ENCODE results near the gene S100A10.

Gene S100A10

DNA sequence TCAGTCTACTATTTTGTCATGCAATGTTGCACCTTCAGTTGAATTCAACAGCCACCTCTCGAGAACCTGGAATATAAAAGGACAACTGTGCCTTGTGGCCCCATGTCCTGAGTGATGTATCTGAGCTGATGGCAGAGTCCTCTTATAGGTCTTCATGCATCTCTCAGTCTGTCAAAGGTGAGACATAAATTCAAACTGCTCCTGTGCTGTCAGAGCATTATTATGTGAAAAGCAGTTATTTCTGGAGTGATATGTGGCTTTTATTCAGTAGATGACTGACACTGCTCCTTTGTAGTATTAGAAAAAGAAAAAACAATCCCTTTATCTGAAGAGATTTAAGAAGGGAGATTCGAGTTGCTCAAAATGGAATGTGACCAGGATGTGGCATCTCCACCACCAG, 8.4 kb downstream of the S100A10 start:
- ATAC-seq (ENCODE audit: low read depth) = no peak
- Histone ChIP-seq H3K4me3 (ENCODE audit: severe bottlenecking) (no peak overlapping the region), H3K27ac (ENCODE audit: poor library complexity, severe bottlenecking) (peak overlapping the region; percentile 100), H3K9me3 (ENCODE audit: severe bottlenecking) (no peaks in the 10 kb centered on the region), H3K36me3 (ENCODE audit: low read depth) (peaks cover 91% of the 10 kb centered on the region), H3K27me3 (ENCODE audit: insufficient read depth, poor library complexity, severe bottlenecking) (no peaks in the 10 kb centered on the region), H3K4me1 (ENCODE audit: insufficient read depth, poor library complexity, severe bottlenecking) (peaks cover 62% of the 10 kb centered on the region)
- TF ChIP-seq, protein P1, sequence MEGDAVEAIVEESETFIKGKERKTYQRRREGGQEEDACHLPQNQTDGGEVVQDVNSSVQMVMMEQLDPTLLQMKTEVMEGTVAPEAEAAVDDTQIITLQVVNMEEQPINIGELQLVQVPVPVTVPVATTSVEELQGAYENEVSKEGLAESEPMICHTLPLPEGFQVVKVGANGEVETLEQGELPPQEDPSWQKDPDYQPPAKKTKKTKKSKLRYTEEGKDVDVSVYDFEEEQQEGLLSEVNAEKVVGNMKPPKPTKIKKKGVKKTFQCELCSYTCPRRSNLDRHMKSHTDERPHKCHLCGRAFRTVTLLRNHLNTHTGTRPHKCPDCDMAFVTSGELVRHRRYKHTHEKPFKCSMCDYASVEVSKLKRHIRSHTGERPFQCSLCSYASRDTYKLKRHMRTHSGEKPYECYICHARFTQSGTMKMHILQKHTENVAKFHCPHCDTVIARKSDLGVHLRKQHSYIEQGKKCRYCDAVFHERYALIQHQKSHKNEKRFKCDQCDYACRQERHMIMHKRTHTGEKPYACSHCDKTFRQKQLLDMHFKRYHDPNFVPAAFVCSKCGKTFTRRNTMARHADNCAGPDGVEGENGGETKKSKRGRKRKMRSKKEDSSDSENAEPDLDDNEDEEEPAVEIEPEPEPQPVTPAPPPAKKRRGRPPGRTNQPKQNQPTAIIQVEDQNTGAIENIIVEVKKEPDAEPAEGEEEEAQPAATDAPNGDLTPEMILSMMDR (IDR thresholded peaks at IDR 0.05; ENCODE audit: poor library complexity, severe bottlenecking) = no peak
- no peak for DNase-seq (ENCODE audit: low spot score)

DNA sequence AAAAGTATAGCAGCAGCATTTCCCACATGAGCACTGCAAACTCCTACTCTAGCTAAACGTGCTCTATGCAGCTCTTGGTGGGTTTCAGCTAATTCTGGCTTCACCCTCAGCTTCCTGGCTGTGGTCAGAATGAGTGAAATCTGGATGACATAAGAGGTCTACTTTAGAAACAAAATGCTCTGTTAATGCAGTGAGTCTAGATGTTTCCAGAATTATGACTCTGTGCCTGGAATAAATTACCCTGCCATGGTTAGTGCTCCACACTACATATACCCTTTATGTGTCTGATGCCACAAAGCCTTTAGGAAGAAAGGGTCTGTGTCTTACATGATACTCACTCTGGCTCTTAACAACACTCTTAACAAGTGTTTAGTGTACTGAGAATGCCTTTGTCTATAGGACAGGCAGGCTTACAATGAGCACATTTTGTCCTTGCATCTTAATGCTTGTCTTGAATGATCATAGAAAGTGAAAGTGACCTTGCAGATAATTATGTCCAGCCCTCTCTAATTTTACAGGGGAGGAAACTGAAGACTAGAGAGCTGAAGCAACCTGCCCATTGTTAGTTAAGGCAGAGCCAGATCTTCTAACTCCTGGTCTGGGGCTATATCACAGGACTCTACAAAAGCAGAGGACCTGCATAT, 9.2 kb downstream of the S100A10 start:
- no peak for DNase-seq (ENCODE audit: low spot score)
- Histone ChIP-seq H3K9me3 (ENCODE audit: severe bottlenecking) (no peaks in the 10 kb centered on the region), H3K27ac (ENCODE audit: poor library complexity, severe bottlenecking) (peak overlapping the region; percentile 100), H3K4me1 (ENCODE audit: insufficient read depth, poor library complexity, severe bottlenecking) (peaks cover 55% of the 10 kb centered on the region), H3K4me3 (ENCODE audit: severe bottlenecking) (no peak overlapping the region), H3K36me3 (ENCODE audit: low read depth) (peaks cover 85% of the 10 kb centered on the region), H3K27me3 (ENCODE audit: insufficient read depth, poor library complexity, severe bottlenecking) (no peaks in the 10 kb centered on the region)
- no peak for ATAC-seq (ENCODE audit: low read depth)
- TF ChIP-seq, protein P1 (IDR thresholded peaks at IDR 0.05; ENCODE audit: poor library complexity, severe bottlenecking) = no peak

DNA sequence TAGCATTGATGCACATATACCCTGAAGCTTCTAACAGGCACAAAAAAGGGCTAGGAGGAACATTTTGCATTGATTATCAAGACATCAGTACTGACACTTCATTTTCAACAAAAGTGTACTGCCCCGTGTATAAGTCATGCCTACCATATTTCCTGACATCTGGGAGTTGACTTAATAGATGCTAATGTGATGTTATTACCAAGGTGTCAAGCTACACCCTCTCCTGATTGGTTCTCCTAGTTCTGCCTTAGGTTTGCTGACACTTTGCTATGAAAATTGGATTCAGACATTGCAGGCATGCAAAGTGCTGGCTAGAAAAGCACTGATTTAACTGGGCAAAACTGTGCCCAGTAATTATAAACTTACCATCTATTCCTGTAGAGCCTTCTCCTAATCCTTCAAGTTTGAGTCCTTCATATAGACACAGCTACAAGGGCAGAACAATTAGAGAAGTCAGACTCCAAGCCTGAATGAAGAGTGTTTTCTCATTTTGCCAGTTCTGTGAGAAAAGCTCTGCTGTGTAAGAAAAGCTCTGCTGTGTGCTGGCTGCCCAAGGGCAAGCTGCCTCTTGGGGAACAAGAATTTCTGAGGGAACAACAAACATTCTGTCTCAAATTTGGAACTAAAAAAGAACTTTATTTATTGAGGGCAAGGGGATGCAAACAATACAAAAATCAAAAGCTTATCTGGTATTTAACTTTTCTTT, 11.2 kb downstream of the S100A10 start:
- ATAC-seq (ENCODE audit: low read depth) (no peak), DNase-seq (ENCODE audit: low spot score) (no peak)
- Histone ChIP-seq H3K36me3 (ENCODE audit: low read depth) (peaks cover 69% of the 10 kb centered on the region), H3K27me3 (ENCODE audit: insufficient read depth, poor library complexity, severe bottlenecking) (no peaks in the 10 kb centered on the region), H3K4me3 (ENCODE audit: severe bottlenecking) (no peak overlapping the region), H3K27ac (ENCODE audit: poor library complexity, severe bottlenecking) (peak overlapping the region; percentile 100), H3K9me3 (ENCODE audit: severe bottlenecking) (no peaks in the 10 kb centered on the region), H3K4me1 (ENCODE audit: insufficient read depth, poor library complexity, severe bottlenecking) (peaks cover 39% of the 10 kb centered on the region)
- TF ChIP-seq, protein P1 (IDR thresholded peaks at IDR 0.05; ENCODE audit: poor library complexity, severe bottlenecking) = no peak

DNA sequence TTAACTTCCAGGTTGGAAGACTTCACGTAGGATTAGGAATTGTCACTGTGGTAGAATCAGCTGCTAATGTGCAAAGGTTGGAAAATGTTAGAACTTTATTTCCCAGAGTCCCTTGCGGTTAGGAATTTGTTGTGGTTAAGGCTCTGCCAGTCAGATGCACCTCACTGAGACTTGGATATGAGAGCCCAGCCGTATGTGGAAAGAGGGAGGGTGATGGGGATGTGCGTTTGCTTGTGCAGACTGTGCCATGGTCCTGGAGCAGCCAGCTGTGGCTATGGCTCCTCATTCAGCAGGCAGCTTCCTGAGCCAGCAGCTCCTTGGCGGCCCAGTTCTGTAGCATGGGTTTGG, 12.5 kb downstream of the S100A10 start:
- Histone ChIP-seq H3K4me3 (ENCODE audit: severe bottlenecking) (no peak overlapping the region), H3K9me3 (ENCODE audit: severe bottlenecking) (no peaks in the 10 kb centered on the region), H3K27ac (ENCODE audit: poor library complexity, severe bottlenecking) (peak overlapping the region; percentile 100), H3K4me1 (ENCODE audit: insufficient read depth, poor library complexity, severe bottlenecking) (peaks cover 40% of the 10 kb centered on the region), H3K36me3 (ENCODE audit: low read depth) (peaks cover 56% of the 10 kb centered on the region), H3K27me3 (ENCODE audit: insufficient read depth, poor library complexity, severe bottlenecking) (no peaks in the 10 kb centered on the region)
- ATAC-seq (ENCODE audit: low read depth) (peak; percentile 12; the same call in 1 of the 3 replicates), DNase-seq (ENCODE audit: low spot score) (no peak)
- TF ChIP-seq, protein P1 (IDR thresholded peaks at IDR 0.05; ENCODE audit: poor library complexity, severe bottlenecking) = no peak

Data from RWPE2 (cell line).